GM21367 (cell line): ENCODE results near the gene MEGF8.
A peak's percentile ranks its signal among the peaks of the same experiment; 100 is the strongest.

ENCODE experiments used
- ATAC-seq: cut with Tn5 transposase; IDR thresholded peaks from one replicate; pipeline ENCODE4 v1.9.1; 2021; ENCODE audit not compliant: unreplicated experiment

The MEGF8 gene, protein sequence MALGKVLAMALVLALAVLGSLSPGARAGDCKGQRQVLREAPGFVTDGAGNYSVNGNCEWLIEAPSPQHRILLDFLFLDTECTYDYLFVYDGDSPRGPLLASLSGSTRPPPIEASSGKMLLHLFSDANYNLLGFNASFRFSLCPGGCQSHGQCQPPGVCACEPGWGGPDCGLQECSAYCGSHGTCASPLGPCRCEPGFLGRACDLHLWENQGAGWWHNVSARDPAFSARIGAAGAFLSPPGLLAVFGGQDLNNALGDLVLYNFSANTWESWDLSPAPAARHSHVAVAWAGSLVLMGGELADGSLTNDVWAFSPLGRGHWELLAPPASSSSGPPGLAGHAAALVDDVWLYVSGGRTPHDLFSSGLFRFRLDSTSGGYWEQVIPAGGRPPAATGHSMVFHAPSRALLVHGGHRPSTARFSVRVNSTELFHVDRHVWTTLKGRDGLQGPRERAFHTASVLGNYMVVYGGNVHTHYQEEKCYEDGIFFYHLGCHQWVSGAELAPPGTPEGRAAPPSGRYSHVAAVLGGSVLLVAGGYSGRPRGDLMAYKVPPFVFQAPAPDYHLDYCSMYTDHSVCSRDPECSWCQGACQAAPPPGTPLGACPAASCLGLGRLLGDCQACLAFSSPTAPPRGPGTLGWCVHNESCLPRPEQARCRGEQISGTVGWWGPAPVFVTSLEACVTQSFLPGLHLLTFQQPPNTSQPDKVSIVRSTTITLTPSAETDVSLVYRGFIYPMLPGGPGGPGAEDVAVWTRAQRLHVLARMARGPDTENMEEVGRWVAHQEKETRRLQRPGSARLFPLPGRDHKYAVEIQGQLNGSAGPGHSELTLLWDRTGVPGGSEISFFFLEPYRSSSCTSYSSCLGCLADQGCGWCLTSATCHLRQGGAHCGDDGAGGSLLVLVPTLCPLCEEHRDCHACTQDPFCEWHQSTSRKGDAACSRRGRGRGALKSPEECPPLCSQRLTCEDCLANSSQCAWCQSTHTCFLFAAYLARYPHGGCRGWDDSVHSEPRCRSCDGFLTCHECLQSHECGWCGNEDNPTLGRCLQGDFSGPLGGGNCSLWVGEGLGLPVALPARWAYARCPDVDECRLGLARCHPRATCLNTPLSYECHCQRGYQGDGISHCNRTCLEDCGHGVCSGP (N-terminal part only)

DNA sequence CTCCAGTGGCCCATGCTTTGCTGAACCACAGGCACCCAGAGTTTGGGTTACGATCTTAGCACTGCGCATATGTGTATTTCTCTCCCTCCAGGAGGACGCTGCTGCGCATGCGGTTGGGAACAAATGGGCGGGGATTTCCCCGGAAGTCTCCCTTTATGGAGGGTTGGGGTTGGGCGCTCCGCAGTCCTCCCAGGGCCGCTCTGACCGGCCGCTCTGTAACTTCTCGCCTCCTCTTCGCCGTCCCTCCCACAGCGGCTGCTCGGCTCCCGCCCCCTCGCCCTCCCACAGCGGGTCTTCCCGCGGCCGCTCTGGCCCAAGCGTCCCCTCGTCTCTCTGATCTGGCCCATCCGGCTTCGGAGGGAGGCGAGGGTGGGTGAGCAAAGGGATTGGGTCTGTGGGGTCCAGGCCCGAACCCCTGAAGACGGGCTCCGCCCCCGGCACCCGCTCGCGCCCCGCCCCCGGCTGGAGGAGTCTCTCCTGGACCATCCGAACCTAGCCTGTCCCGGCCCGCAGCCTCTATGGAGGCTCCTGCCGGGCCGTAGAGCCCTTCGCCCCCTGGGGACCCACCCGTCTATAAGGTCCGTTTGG, at the start of gene MEGF8:
Gene MEGF8 (plus strand): TSS at position 328 of the 588 bp plus-strand sequence. CDS start 609 bp downstream, outside the sequence.
- peak; percentile 73 for ATAC-seq

DNA sequence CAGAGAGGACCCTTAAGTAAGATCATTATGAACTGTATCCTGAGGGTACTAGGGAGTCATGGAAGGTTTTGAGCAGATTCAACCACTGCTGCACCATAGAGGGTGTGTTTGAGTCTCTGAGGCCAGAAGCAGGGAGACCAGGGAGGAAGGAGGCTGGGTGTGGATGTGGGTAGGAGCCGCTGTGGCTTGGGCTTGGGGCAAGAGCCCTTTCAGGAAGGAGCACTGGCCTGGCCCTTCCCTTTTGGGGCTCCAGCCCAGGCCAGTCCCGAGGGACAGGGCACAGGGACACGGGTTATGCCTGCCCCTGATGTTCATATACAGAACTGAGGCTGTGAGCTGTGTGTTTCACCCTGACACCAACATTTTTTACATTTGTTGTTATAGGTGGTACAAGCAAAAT, 49.2 kb upstream of the MEGF8 start:
- ATAC-seq = no peak

DNA sequence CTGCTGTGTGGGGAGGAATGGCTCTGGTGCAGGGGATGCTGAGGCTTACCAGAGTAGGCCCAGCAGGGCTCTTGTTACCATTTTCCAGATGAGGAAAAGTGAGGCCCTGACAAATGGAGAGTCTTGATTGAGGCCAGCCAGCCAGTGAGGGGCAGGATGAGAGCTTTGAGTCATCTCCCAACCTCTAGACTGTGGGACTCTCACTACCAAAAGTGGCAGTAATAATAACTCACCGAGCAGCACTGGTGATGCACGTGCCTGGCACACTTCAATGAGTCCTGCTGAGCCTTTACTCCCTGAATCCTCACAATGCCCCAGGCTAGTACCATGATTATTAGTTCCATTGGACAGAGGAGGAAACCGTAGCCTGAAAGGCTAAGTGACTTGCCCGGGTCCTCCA, 48.6 kb upstream of the MEGF8 start:
- ATAC-seq = no peak

DNA sequence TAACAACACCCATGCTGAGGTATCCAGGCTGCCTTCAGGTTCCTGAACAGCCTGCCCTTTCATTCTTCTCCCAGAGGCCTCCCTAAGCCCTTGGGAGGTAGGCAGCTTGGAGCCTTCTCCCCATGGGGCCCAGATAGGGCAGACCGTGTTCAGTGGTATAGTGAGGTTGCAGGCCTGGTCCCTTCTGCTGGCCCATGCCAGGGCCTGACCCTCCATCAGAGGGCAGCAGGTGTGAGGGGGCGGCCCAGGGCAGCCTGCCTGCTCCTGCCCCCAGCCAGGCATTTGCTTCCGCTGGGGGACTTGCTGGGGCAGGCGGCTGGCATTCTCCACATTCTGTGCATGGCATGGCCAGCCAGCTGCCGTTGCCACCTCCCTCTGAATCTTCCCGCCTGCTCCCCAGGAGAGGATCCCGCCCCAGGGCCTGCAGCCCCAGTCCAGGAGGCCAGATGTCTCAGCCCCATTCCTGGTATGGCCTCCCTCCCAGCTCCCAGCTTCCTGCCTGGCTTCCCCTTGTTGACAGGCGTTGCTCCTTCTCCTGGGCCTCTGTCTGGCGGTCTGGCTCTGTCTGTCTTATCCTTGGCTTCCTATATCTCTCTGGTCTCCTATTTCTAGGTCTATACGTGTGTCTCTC, 47.5 kb upstream of the MEGF8 start:
- no peak for ATAC-seq

DNA sequence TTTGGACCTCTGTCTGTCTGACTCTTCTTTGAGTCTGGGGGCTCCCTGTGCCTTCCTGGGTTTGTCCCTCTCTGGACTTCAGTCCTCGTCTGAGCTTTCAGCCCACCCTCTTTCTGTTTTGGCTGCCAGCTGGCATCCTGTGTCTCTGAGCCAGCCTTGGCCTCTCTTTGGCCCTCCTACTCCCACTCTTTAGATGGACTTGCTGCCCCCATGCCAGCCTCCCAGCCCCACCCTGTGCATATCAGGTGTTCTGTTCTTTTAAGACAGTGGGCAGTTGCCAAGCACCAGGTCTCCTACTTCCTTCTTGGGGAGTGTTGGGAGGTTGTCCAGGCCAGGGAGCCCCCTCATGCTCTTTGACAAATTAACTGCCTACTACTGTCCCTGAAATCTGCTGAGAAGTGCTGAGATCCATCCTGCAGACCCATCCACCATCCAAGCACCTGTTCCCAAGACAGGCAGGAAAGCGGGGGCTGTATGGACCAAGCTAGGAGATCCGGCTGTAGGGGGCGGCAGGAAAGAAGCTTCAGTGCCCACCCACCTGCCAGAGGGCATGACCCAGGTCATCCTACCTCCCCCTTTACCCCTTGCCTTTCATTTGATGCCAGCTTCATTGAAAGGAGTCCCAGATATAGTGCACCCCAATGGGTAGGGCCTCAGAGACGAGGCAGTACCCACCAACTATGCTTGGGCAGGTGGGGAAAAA, 46.8 kb upstream of the MEGF8 start:
- ATAC-seq = no peak

DNA sequence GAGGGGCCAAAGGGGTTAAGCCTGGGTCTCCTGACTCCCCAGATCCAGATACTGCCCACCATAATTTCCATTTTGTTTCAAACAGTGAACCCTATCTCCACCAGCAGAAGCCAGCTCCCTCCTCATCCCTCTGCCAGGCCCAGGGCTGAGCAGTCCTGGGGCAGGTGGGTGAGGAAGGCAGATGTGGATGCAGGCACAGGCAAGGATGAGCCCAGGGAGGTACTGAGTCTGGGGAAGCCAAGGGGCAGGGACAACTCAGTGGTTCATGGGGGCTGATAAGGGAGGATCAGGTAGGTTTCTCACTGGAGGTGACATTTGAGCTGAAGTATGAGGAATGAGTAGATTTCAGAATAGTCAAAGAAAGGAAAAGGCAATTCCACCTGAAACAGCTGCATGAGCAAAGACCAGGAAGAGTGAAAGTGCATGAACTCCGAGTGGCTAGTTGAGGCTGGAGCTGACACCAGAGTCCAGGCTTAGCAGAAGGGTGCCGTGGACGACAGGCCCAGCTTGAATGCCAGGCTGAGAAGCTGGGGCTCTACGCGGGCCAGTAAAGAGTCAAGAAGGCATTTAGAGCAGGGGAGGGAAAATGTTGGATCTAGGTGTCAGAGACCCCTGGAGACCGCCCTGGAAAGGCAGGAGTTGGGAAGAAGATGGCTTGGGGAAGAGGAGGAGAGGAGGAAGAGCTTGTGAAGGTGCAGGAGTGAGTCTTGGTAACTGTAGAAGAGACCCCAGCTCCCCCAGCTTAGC, 46.1 kb upstream of the MEGF8 start:
- ATAC-seq = no peak

DNA sequence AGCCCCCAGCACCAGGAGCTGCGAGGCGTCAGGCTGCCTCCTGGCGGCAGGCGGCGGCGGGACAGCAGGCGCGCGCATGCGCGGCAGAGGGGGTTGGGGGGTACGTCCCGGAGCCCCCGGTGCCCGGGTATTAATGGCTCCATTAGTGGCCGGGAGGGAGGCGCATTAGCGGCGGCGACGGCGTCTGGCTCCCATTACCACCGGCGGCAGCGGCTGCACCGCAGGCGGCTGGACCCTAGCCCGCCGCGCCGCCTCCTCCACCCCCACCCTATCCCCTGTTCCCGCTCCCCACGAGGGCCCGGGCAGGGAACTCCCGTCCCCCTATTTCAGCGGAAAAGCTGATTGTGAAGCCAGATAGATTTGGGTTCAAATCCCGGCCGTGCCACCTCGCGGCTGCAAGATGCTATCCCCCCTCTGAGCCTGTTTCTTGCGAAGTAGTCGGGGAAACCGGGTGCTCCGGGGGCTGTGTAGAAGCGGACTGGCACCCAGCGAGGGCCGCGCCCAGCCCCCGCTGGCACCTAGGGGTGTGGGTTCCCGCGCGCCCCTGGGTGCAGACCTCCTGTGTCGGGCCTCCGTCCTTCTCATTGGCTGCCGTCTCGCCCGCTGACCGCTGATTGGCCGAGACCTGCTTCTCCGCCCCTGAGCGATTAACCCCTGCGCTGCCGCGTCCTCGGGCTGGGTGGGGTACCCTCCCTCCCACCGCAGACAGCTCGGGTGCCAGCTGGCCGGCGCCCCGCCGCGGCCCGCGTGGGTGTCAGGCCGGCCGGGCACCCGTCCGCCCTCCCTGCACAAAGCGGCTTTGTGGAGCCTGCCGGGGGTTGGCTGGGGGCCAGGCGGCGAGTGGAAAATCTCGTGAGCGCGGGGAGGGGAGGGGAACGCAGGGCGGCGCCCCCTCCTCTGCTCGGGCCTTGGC, 45.3 kb upstream of the MEGF8 start:
- no peak for ATAC-seq

DNA sequence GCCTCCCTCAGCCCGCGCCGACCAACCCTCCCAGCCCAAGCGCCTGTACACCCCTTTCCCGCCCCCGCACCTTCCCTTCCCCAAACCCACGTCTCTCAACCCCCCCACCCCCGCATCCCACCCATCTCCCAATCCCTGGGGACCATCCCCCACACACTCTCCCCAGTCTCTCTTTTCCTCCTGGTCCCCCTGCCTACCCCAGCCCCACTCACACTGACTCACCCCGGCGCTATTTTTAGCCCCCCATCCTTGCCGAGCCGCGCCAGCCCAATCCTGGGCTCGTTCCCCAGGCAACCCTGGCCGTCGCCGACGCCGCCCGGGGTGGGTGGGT, 44.7 kb upstream of the MEGF8 start:
- ATAC-seq = no peak

DNA sequence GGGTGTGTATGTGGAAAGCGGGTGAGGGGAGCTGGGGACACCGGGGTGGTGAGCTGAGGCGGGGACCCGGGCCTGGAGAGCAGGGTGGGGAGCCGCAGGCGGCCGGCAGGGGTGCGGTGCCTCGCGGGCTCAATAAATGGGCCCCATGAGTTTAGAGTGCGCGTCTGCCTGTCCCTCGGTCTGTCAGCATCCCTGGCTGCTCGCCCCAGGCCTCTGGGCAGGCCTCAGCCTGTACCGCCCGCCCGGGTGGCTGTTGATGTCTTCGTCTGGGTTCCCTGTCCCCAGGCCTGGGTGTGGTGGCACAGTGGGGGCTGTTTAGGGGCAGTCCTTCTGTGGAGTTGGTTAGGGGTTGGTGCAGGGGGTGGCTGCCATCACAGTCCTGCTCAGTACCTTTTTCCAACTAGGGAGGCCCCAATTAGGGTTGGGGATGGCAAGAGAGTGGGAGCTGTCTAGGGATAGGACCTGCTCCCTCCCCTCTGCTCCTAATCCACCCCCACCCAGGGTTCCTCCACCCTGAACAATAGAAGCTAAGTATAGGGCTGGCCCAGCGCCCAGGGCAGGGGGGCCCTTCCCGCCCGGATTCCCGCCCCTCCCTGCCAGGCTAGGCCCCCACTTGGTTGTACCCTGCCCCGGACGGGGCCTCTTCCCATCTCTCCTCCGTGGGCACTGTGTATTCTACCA, 44.1 kb upstream of the MEGF8 start:
- ATAC-seq = no peak

DNA sequence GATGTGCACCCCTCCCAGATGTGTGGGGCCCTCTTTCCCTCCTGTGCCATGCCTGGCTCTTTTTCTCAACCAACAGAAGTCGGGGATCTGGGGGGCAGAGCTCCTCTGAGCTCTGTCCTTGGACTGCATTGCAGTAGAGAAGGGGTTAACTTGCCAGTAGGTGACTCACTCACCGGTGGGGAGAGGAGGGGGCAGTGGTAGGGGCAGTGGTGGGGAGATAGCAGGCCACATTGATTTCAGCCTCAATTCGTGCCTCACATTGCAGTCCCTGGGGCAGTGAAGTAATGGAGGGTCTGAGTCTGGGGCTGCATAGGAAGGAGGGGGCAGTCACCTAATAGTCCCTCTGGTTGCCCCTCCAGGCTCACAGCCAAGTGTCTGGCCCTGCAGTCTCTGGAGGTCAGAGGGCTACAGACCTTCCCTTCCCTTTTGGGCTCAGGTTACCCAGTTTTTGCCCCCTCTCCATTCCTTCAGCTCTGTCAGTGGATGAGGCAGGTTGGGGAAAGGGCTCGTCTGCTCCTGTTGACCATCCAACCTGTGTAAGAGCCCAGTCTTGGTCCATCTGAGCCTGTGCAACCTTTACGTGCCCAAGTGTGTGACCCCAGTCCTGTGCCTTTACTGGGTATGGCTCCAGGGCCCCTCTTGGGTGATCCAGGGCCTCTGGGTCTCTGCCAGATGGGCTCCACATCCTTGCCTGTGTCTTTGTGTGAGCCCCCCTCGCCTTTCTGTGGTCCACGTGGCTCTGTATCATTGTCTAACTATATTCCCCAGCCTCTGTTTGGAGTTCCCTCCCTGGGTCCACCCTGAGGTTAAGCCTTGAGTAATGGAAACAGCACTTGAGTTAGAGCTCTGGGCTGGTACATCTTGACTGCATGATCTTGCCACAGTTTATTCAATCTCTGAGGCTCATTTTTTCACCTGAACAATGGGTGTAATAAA, 43.3 kb upstream of the MEGF8 start:
- ATAC-seq = no peak

DNA sequence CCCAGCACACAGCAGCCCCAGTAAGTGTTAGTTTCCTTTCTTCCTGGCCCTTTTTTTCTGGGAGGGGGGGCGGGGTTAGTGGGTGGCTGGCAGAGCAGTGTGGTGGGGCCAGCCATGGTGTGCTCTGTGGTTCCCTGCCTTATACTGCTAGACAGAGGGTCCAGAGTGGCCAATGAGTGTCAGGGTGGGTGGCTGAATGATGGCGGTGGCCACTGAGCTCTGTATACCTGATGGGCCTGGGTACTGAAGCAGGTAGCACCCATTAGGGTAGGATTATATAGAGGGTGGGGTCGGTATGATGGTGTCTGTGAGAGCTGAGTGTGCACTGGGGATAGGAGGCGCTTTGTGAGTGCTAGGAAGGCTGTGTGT, 42.6 kb upstream of the MEGF8 start:
- no peak for ATAC-seq

DNA sequence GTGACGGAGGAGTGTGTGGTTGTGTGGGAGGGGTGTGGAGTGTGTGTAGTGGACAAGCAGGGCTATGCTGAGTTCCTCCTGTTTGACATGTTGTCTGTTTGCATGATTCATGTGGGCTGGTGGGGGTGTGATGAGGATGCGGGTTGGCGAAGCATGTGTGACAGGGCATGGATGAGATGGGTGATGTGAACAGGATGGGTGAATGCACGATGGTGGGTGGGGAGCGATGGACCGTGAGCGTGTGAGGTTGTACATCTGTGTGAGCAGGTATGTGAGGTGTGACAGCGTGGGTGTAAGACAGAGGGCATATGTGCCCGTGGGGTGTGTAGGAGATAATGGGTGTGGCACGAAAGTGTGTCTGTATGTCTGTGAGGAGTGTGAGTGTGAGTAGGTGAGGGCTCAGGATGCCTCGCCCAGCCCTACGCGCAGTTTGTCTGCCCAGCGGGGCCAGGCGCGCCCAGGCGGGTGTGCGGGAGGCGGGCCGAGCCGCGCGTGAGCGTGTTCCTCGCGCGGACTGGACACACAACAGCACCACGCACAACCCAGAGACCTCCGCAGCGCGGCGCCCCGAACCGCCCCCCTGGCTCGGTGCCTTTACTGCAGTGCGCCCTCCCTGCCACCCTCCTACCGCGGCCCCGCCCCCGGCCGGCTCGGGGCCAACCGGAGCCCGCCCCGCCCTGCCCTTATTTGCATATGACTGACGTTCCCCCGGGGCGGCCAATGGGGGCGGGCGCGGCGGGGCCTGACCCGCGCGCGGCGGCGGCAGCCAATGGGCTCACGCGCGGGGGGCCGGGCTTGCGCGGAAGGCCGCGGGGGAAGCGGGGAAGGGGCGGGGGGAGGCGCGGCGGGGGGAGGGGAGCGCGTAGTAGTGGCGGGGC, 42.0 kb upstream of the MEGF8 start:
- ATAC-seq = peak; percentile 29

DNA sequence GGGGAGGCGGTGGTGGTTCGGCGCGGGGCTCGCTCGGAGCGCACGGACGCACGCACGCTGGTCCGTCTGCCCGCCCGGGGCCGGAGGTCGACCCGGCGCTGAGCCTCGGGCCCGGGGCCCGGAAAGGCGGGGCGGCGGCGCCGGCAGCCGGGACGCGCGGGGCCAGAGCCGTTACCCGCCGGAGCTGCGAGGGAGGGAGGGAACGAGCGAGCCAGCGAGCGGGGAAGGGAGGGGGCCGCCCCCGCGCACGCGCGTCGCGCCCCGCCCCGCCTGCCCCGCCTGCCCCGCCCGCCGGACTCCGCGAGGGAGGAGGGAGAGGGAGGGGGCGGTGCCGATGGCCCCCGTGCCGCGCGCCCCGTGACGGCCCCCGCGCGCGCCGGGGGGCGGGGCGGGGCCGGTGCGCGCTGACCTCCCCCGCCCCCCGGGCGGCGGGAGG, 41.4 kb upstream of the MEGF8 start:
- ATAC-seq = peak; percentile 20

DNA sequence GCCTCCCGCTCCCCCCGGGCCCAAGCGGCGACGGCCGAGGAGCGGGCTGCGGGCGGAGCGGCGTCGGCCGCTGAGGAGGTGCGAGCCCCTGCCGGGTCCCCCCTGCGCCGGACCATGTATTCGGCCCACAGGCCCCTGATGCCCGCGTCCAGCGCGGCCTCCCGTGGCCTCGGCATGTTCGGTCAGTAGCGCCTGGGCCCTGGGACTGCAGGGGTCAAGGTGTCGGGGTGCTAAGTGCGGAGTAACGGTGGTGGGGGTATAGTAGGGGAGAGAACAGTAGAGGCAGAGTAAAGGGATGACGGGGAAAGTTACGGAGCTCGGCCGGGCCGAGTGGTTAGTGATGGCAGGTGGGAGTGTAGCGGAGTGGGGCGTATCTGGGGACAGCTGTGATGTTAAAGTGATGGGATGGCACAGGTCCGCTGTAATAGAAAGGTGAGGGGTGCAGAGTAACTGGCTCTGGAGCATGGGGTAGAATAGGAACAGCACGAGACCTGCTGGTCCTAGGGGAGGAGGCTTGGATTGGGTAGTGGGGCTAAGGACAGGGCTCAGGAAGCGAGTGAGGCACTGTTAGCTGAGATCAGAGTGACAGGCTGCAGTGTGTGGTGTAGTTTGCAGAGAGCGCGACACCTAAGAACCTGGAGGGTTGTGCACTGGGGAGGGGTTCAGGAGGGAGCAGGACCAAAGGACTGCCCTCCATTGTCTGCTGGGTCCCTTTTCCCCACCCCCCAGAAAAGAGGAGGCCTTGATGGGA, 40.7 kb upstream of the MEGF8 start:
- no peak for ATAC-seq

DNA sequence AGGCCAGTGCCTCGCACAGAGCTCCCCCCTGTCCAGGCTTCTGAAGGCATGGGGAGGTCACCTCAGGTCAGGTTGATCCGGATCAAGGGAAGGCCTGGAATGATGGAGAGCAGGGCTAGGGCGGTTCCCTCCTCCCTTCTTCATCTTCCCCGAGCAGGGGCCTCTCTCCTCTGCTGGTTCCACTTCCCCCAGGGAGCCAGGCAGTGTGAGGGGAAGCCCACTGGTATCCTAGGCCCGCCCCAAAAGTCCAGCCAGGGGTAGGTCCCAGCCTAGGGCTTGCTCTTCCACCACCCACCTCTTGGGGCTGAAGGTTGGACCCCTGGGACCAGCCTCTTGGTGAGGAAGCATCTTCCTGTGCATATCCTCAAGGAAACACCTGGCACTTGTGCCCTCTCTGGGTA, 39.9 kb upstream of the MEGF8 start:
- ATAC-seq = no peak
